Fibroblast of lung (primary cell): ENCODE measurements around the gene NABP1. TPM values are rescaled to one million over a fixed set of nuclear protein-coding genes. Genes with fewer than 3 reads are reported as not detected.

Experiments
- DNase-seq, 2 donors: peaks; one replicate each; pipeline versions ENCODE4 v3.0.0 to v3.0.0-alpha.2; 2010; ENCODE audit warnings: low read depth in 2 of 2
- H2AFZ ChIP-seq: 2 replicates; pipeline ENCODE4 v1.5.1; 2012; ENCODE audit warnings: low read length, control low read depth, inconsistent platforms
- H3K27ac ChIP-seq: 2 replicates; pipeline ENCODE4 v1.5.1; 2011; ENCODE audit warnings: low read length, control low read depth; ENCODE audit not compliant: insufficient read depth
- H3K27me3 ChIP-seq: 2 replicates; pipeline ENCODE4 v1.5.1; 2011; ENCODE audit warnings: mild to moderate bottlenecking, low read length; ENCODE audit not compliant: control insufficient read depth, insufficient read depth
- H3K36me3 ChIP-seq: 2 replicates; pipeline ENCODE4 v1.5.1; 2011; ENCODE audit warnings: low read length; ENCODE audit not compliant: control insufficient read depth, insufficient read depth
- H3K4me1 ChIP-seq: 2 replicates; pipeline ENCODE4 v1.5.1; 2011; ENCODE audit warnings: low read length; ENCODE audit not compliant: control insufficient read depth, insufficient read depth; ENCODE audit errors: extremely low read depth
- H3K4me2 ChIP-seq: 2 replicates; pipeline ENCODE4 v1.5.1; 2011; ENCODE audit warnings: low read length, control low read depth; ENCODE audit not compliant: insufficient read depth; ENCODE audit errors: extremely low read depth
- H3K4me3 ChIP-seq, 4 experiments: fragments of 200-600 bp in 1 of 4; sonication (generic) in 1 of 4; replicated peaks in 1 of 4; 2 replicates each; pipeline ENCODE4 v1.5.1; 2011 to 2016; ENCODE audit warnings: low read length in 4 of 4, low read depth in 3 of 4, mild to moderate bottlenecking in 3 of 4, control low read depth in 2 of 4, inconsistent platforms in 1 of 4, mixed read lengths in 1 of 4; ENCODE audit not compliant: insufficient read depth in 1 of 4; ENCODE audit errors: control extremely low read depth in 1 of 4
- H3K79me2 ChIP-seq: 2 replicates; pipeline ENCODE4 v1.5.1; 2012; ENCODE audit warnings: mild to moderate bottlenecking, low read length, inconsistent platforms; ENCODE audit not compliant: control insufficient read depth, insufficient read depth
- H3K9ac ChIP-seq: 2 replicates; pipeline ENCODE4 v1.5.1; 2011; ENCODE audit warnings: mild to moderate bottlenecking, low read length, control low read depth; ENCODE audit not compliant: insufficient read depth
- H3K9me3 ChIP-seq: 2 replicates; pipeline ENCODE4 v1.5.1; 2012; ENCODE audit warnings: low read depth, low read length; ENCODE audit not compliant: control insufficient read depth, insufficient read depth
- H4K20me1 ChIP-seq: 2 replicates; pipeline ENCODE4 v1.5.1; 2011; ENCODE audit warnings: low read length; ENCODE audit not compliant: control insufficient read depth, insufficient read depth; ENCODE audit errors: extremely low read depth
- CTCF ChIP-seq, 2 donors: IDR thresholded peaks in 1 of 2; conservative IDR thresholded peaks in 1 of 2; 1 replicate in 1 of 2; 2 replicates in 1 of 2; pipeline ENCODE4 v1.5.1; 2011 to 2012; ENCODE audit warnings: low read length in 2 of 2, control low read depth in 1 of 2, inconsistent platforms in 1 of 2, low read depth in 1 of 2, mild to moderate bottlenecking in 1 of 2
- EZH2 ChIP-seq: IDR thresholded peaks from 2 replicates; pipeline ENCODE4 v1.5.1; 2012; ENCODE audit warnings: low read length, control low read depth, mild to moderate bottlenecking; ENCODE audit errors: missing control alignments
- polyA plus RNA-seq, 2 donors: library from polyadenylated mRNA; depleted of rRNA in 1 of 2; stranded (reverse) in 1 of 2; unstranded in 1 of 2; fragments of >200 nt; gene quantifications; 2 replicates each; pipeline ENCODE4 v1.2.1, GENCODE V29; 2011 to 2012; ENCODE audit warnings: missing spikeins in 1 of 2
- total RNA-seq: library from RNA; depleted of rRNA; stranded (reverse); fragments of >200 nt; gene quantifications from 2 replicates; pipeline ENCODE4 v1.2.1, GENCODE V29; 2014

Gene NABP1
- total and polyA plus RNA-seq, 2 donors (not counting 1 experiment from before 2014, with no cell fraction given), result 117 to 123 TPM

GRCh38 chr2:191670787-191671186 is 7.1 kb upstream of the NABP1 start:
- no peaks in the 10 kb centered on the region for H4K20me1 ChIP-seq
- H3K4me3 ChIP-seq, result no peak overlapping the region
- H3K4me2 ChIP-seq, result no peak overlapping the region
- H3K27me3 ChIP-seq, result no peaks in the 10 kb centered on the region
- H3K9me3 ChIP-seq, result no peaks in the 10 kb centered on the region
- H3K4me1 ChIP-seq, result peaks cover 6% of the 10 kb centered on the region
- no peak overlapping the region for H3K27ac ChIP-seq
- no peak overlapping the region for H2AFZ ChIP-seq
- H3K79me2 ChIP-seq, result no peaks in the 10 kb centered on the region
- H3K9ac ChIP-seq, result no peak overlapping the region
- TF ChIP-seq EZH2 (no peak), CTCF (conservative IDR thresholded peaks at IDR 0.05 in 1 of 2, IDR thresholded peaks at IDR 0.05 in 1 of 2; ENCODE audit: low read depth in 1 of 2, low read length in 2 of 2) (no peak)
- no peak for DNase-seq
- no peaks in the 10 kb centered on the region for H3K36me3 ChIP-seq

GRCh38 chr2:191675807-191676721 is 1.9 kb upstream of the NABP1 start:
- peak overlapping the region; percentile 58 for H2AFZ ChIP-seq
- H3K4me2 ChIP-seq, result no peak overlapping the region
- H3K9me3 ChIP-seq, result no peaks in the 10 kb centered on the region
- no peaks in the 10 kb centered on the region for H4K20me1 ChIP-seq
- peaks cover 29% of the 10 kb centered on the region for H3K79me2 ChIP-seq
- no peak overlapping the region for H3K4me3 ChIP-seq
- peaks cover 4% of the 10 kb centered on the region for H3K4me1 ChIP-seq
- H3K27me3 ChIP-seq, result no peaks in the 10 kb centered on the region
- TF ChIP-seq EZH2 (no peak), CTCF (conservative IDR thresholded peaks at IDR 0.05 in 1 of 2, IDR thresholded peaks at IDR 0.05 in 1 of 2; ENCODE audit: low read depth in 1 of 2, low read length in 2 of 2) (no peak)
- H3K27ac ChIP-seq, result no peak overlapping the region
- H3K9ac ChIP-seq, result no peak overlapping the region
- no peak for DNase-seq
- no peaks in the 10 kb centered on the region for H3K36me3 ChIP-seq

- Histone ChIP-seq H3K79me2 (peaks cover 39% of the 10 kb centered on the region), H3K4me1 (peaks cover 4% of the 10 kb centered on the region), H3K4me2 (peak overlapping the region; percentile 100), H3K27ac (peak overlapping the region; percentile 100), H3K9me3 (no peaks in the 10 kb centered on the region), H3K4me3 (peak overlapping the region; percentile 85 to 94 (median 88)), H4K20me1 (no peaks in the 10 kb centered on the region), H3K27me3 (no peaks in the 10 kb centered on the region), H3K36me3 (no peaks in the 10 kb centered on the region), H3K9ac (peak overlapping the region; percentile 94), H2AFZ (no peak overlapping the region)
- TF ChIP-seq EZH2 (no peak), CTCF (conservative IDR thresholded peaks at IDR 0.05 in 1 of 2, IDR thresholded peaks at IDR 0.05 in 1 of 2; ENCODE audit: low read depth in 1 of 2, low read length in 2 of 2) (no peak)
- DNase-seq, result peak; percentile 87 to 97
Measured at GRCh38 chr2:191676790-191677645, 918 bp upstream of the NABP1 start.
